Lower lobe of right lung (tissue), 2 donors: ENCODE measurements around the gene MICAL2. TPM values are rescaled to one million over a fixed set of nuclear protein-coding genes. Genes with fewer than 3 reads are reported as not detected.

Source experiments
- ATAC-seq, 2 donors: fragments of 200-7000 bp; cut with Tn5 transposase; one replicate each; pipeline ENCODE4 v1.9.1; 2020 to 2022; ENCODE audit warnings: mild to moderate bottlenecking in 2 of 2, moderate library complexity in 2 of 2
- DNase-seq: peaks from one replicate; pipeline ENCODE4 v3.0.0-alpha.2; 2020
- H3K27ac ChIP-seq: fragments of 200-600 bp; one replicate; pipeline ENCODE4 v1.8.0; 2022
- H3K27me3 ChIP-seq: fragments of 200-600 bp; one replicate; pipeline ENCODE4 v1.8.0; 2022; ENCODE audit warnings: low read depth
- H3K36me3 ChIP-seq: fragments of 200-600 bp; one replicate; pipeline ENCODE4 v1.8.0; 2022; ENCODE audit warnings: mild to moderate bottlenecking
- H3K4me1 ChIP-seq: fragments of 200-600 bp; one replicate; pipeline ENCODE4 v1.8.0; 2022
- H3K4me3 ChIP-seq: fragments of 200-600 bp; one replicate; pipeline ENCODE4 v1.8.0; 2022; ENCODE audit warnings: mild to moderate bottlenecking
- H3K9me3 ChIP-seq: fragments of 200-600 bp; one replicate; pipeline ENCODE4 v1.8.0; 2022
- intact Hi-C: fragments of 100-400 bp; cut with DNase I; formaldehyde crosslinking; loops from one replicate; pipeline ENCODE4 v1.11.0; 2022
- total RNA-seq: library from RNA; stranded (reverse); fragmentation: NEBNext Ultra II Directional; extraction: Animal tissue kit (Norgen Biotek cat#: 25700); gene quantifications from one replicate; pipeline ENCODE4 v1.2.1, GENCODE V29; 2021
- TF ChIP-seq, protein P1 (sequence below): fragments of 200-600 bp; IDR thresholded peaks from one replicate; pipeline ENCODE4 v1.8.0; 2022; ENCODE audit warnings: antibody characterized with exemption, mild to moderate bottlenecking
- donor health status: DM: no; HTN: yes; CAD: no; lungs with severe emphysema.

The MICAL2 gene
- total RNA-seq, 1 donor from 2014 or later: 127 TPM

DNA sequence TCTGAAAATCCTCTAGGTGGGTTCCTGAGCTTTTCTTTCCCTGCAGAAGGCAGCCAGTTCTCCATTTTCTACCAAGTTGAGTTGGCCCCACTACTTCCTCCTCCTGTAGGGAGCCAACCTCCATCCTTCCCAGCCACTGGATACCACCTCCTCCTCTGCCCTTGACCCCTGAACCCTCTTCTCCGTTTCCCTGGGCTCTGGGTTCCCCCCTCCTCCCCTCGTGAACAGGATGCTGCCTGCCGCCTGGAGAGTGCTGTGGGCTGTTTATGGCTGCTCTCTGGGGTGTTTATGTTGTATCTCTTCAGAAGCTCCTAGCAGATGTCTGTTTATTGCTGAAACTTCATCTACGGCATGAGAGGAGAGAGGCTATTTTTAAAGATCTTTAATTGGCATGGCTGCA is 8.6 kb downstream of the MICAL2 start:
- Histone ChIP-seq H3K4me1 (peaks cover 51% of the 10 kb centered on the region), H3K27me3 (no peaks in the 10 kb centered on the region), H3K4me3 (no peak overlapping the region), H3K9me3 (no peaks in the 10 kb centered on the region), H3K36me3 (peaks cover 4% of the 10 kb centered on the region), H3K27ac (no peak overlapping the region)
- intact Hi-C loops: no loop called here
- TF ChIP-seq, protein P1, sequence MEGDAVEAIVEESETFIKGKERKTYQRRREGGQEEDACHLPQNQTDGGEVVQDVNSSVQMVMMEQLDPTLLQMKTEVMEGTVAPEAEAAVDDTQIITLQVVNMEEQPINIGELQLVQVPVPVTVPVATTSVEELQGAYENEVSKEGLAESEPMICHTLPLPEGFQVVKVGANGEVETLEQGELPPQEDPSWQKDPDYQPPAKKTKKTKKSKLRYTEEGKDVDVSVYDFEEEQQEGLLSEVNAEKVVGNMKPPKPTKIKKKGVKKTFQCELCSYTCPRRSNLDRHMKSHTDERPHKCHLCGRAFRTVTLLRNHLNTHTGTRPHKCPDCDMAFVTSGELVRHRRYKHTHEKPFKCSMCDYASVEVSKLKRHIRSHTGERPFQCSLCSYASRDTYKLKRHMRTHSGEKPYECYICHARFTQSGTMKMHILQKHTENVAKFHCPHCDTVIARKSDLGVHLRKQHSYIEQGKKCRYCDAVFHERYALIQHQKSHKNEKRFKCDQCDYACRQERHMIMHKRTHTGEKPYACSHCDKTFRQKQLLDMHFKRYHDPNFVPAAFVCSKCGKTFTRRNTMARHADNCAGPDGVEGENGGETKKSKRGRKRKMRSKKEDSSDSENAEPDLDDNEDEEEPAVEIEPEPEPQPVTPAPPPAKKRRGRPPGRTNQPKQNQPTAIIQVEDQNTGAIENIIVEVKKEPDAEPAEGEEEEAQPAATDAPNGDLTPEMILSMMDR: no peak
- DNase-seq (no peak), ATAC-seq (no peak)

DNA sequence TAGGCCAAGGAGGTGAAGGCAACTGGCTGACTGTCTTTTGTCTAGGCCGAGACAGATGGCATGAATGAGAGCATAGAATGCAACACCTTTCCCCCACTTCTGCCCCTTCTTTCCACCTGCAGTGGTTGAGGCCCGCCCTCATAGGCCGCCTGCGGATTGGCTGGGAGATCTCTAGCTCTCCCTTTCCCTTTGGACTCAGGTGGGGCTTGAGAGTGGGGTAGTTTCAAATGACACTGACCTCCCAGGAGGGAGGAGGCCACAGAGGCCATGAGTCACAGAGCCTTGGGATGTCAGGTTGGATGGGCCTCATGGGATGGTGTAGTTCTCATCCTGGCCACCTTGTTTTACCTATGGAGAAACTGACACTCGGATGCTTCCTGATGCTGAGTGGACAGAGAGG is 9.1 kb downstream of the MICAL2 start:
- Histone ChIP-seq H3K4me3 (no peak overlapping the region), H3K9me3 (no peaks in the 10 kb centered on the region), H3K36me3 (peaks cover 4% of the 10 kb centered on the region), H3K27me3 (no peaks in the 10 kb centered on the region), H3K27ac (no peak overlapping the region), H3K4me1 (peaks cover 52% of the 10 kb centered on the region)
- TF ChIP-seq, protein P1: no peak
- ATAC-seq (no peak), DNase-seq (no peak)
- intact Hi-C loops: no loop called here

DNA sequence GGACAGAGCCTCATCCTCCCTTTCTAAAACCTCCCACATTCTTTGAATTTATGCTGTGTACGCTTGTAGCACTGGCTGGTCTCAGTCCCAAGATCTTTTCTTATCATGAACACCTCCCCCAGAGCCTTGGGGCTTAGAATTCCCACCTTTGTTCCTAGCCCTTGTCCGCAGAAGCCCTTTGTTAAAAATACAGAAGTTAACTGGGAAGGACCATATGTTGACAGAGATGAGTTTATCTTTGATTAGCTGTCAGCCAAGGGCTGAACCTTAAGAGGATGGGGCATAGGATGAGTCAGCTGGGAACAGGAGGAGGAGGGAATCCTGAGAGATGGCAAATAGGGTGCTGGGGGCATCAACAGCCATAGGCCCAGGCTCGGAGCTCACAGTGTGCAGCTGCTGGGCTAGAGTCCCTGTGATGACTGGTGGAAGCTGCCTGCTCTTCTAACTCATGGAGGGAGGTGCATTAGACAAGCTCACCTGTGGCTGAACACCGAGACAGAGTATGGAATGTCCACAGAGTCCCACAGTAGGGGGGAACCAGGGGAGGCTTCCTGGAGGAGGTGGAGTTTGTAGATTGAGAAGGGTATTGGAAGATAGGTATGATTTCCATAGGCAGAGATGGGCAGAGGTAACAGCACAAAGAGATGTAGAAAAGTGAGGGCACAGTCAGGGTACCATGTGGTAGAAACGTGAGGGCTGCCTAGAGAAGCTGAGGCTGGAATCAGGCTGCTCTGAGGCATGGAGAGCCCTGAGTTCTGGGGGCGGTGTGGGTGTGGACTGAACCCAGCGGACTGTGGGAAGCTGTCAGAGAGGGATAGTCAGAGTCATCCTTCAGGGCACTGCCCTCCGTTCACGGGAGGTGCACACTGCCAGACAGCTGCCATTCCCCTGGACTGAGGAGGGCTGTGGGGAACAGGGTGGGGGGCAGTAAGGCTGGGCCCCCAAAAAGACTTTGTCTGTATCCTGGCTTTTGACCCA is 9.9 kb downstream of the MICAL2 start:
- Histone ChIP-seq H3K4me3 (no peak overlapping the region), H3K36me3 (peaks cover 4% of the 10 kb centered on the region), H3K27me3 (no peaks in the 10 kb centered on the region), H3K9me3 (no peaks in the 10 kb centered on the region), H3K4me1 (peaks cover 55% of the 10 kb centered on the region), H3K27ac (no peak overlapping the region)
- no peak for ATAC-seq
- intact Hi-C loops: no loop called here
- no peak for DNase-seq
- TF ChIP-seq, protein P1: no peak

DNA sequence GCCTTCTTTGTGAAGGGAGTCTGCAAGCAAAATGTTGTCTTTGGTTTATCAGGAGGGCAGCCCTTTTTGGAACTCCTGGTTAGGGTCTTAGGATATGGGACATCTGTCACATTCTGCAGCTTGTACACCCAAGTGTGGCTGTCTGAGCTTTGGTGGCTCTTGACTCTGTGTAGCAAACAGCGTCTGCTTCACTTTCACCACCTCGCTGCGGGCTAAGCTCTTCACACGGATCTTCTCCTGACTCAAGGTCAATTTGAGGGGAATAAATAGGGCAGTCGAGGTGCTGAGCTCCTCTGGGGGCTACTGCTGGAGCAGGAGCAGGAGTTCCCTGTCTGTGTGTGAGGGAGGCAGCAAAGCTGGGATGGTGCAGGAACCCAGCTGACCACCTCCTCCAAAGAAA is 10.6 kb downstream of the MICAL2 start:
- Histone ChIP-seq H3K27ac (no peak overlapping the region), H3K4me1 (peaks cover 61% of the 10 kb centered on the region), H3K4me3 (no peak overlapping the region), H3K9me3 (no peaks in the 10 kb centered on the region), H3K36me3 (peaks cover 4% of the 10 kb centered on the region), H3K27me3 (no peaks in the 10 kb centered on the region)
- intact Hi-C loops: no loop called here
- no peak for ATAC-seq
- TF ChIP-seq, protein P1: no peak
- DNase-seq: no peak

DNA sequence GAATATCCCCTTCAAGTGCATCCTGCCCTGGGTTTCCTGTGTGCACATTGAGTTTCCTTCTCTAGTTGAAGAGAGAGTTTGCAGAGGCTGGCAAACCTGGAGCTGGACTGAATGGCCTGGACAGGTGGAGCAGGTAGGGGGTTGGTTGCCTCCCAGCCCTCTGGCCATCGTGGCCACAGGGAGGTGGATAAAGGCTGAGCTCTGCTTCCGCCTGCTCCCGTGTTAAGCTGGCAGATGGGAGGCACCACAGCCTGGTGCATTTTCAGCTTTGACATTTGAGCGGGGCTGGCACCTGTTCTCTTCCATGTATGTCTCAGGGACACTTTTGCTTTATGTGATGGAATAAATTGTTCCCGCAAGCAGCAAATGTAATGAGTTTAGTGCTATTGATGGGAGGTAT is 11.1 kb downstream of the MICAL2 start:
- ATAC-seq (no peak), DNase-seq (no peak)
- Histone ChIP-seq H3K4me1 (peaks cover 66% of the 10 kb centered on the region), H3K4me3 (no peak overlapping the region), H3K9me3 (no peaks in the 10 kb centered on the region), H3K27ac (no peak overlapping the region), H3K27me3 (no peaks in the 10 kb centered on the region), H3K36me3 (peaks cover 4% of the 10 kb centered on the region)
- intact Hi-C loops: no loop called here
- TF ChIP-seq, protein P1: no peak
